Gastroesophageal sphincter (tissue), 4 donors: ENCODE results near the gene SLX9. TPM values are rescaled to one million over a fixed set of nuclear protein-coding genes. Genes with fewer than 3 reads are reported as not detected.

Experiments used
- ATAC-seq: fragments of 150-250 bp; one replicate; pipeline ENCODE4 v1.9.1; 2016; ENCODE audit warnings: mild to moderate bottlenecking, moderate library complexity
- H3K27ac ChIP-seq, 4 donors: fragments of 200-600 bp; sonication (generic) in 3 of 4; 1 replicate in 3 of 4; 2 replicates in 1 of 4; pipeline ENCODE4 v1.5.1; 2016 to 2019
- H3K27me3 ChIP-seq: fragments of 200-600 bp; sonication (generic); one replicate; pipeline ENCODE4 v1.5.1; 2019
- H3K36me3 ChIP-seq, 2 donors: fragments of 200-600 bp; sonication (generic); one replicate each; pipeline ENCODE4 v1.5.1; 2019; ENCODE audit warnings: control low read depth in 1 of 2
- H3K4me1 ChIP-seq, 3 donors: fragments of 200-600 bp; sonication (generic); 1 replicate in 2 of 3; 2 replicates in 1 of 3; pipeline ENCODE4 v1.5.1; 2016 to 2019; ENCODE audit warnings: control low read depth in 2 of 3
- H3K4me3 ChIP-seq, 2 donors: fragments of 200-600 bp; sonication (generic); one replicate each; pipeline ENCODE4 v1.5.1; 2019; ENCODE audit warnings: mild to moderate bottlenecking in 1 of 2, moderate library complexity in 1 of 2
- H3K9me3 ChIP-seq, 3 donors: fragments of 200-600 bp; sonication (generic); one replicate each; pipeline ENCODE4 v1.5.1; 2017 to 2019; ENCODE audit warnings: control low read depth in 2 of 3
- CTCF ChIP-seq, 4 experiments: fragments of 200-600 bp in 2 of 4; fragments of 450-650 bp in 2 of 4; sonication (generic) in 1 of 4; IDR thresholded peaks; one replicate each; pipeline ENCODE4 v1.5.1; 2017 to 2019; ENCODE audit warnings: antibody characterized with exemption in 4 of 4, mild to moderate bottlenecking in 2 of 4, moderate library complexity in 2 of 4
- EP300 ChIP-seq: sonication (generic); formaldehyde crosslinking; IDR thresholded peaks from one replicate; pipeline ENCODE4 v1.6.1; 2017; ENCODE audit warnings: antibody characterized with exemption, mild to moderate bottlenecking
- POLR2A ChIP-seq, 2 donors: fragments of 450-650 bp; IDR thresholded peaks; one replicate each; pipeline ENCODE4 v1.6.1; 2017; ENCODE audit warnings: antibody characterized with exemption in 2 of 2, mild to moderate bottlenecking in 2 of 2, moderate library complexity in 1 of 2
- POLR2AphosphoS5 ChIP-seq: sonication (generic); formaldehyde crosslinking; IDR thresholded peaks from one replicate; pipeline ENCODE4 v1.6.1; 2017; ENCODE audit warnings: antibody characterized with exemption
- WGBS, 2 donors: methylation state at CpG; one replicate each; pipeline ENCODE4 v1.1.5; 2018; ENCODE audit warnings: low coverage in 1 of 2; 5-methylcytosine and 5-hydroxymethylcytosine counted together
- total RNA-seq, 4 donors: library from RNA; depleted of rRNA; stranded (reverse); fragments of >200 nt; gene quantifications; one replicate each; pipeline ENCODE4 v1.1.0, GENCODE V29; 2016

SLX9 gene
- total RNA-seq, 4 donors from 2014 or later = 15.7 to 53.9 (median 36.4) TPM

GRCh38 chr21:44901391-44902074 is 38.3 kb upstream of the SLX9 start:
- Histone ChIP-seq H3K27me3 (no peaks in the 10 kb centered on the region), H3K36me3 (no peaks in the 10 kb centered on the region), H3K4me3 (no peak overlapping the region), H3K9me3 (no peaks in the 10 kb centered on the region), H3K27ac (no peak overlapping the region), H3K4me1 (no peaks in the 10 kb centered on the region)
- no peak for ATAC-seq
- 83 to 100% methylated on average over 3 to 12 of the region's 27 CpGs for WGBS, 2 donors
- TF ChIP-seq EP300 (no peak), CTCF (IDR thresholded peaks at IDR 0.05) (no peak), POLR2AphosphoS5 (no peak), POLR2A (IDR thresholded peaks at IDR 0.05) (no peak)

GRCh38 chr21:44902268-44903049 is 37.4 kb upstream of the SLX9 start:
- TF ChIP-seq POLR2AphosphoS5 (no peak), EP300 (no peak), CTCF (IDR thresholded peaks at IDR 0.05) (no peak), POLR2A (IDR thresholded peaks at IDR 0.05) (no peak)
- H3K36me3 ChIP-seq = no peaks in the 10 kb centered on the region
- 86 to 88% methylated on average over 8 to 27 of the region's 30 CpGs for WGBS, 2 donors
- H3K4me1 ChIP-seq = peaks cover 0 to 6% (median 2%) of the 10 kb centered on the region in 3 donors
- H3K4me3 ChIP-seq = no peak overlapping the region
- no peak for ATAC-seq
- no peaks in the 10 kb centered on the region for H3K27me3 ChIP-seq
- no peak overlapping the region for H3K27ac ChIP-seq
- H3K9me3 ChIP-seq = no peaks in the 10 kb centered on the region

- WGBS, 2 donors = 56 to 70% methylated on average over 2 of the region's 18 CpGs
- H3K27me3 ChIP-seq = no peaks in the 10 kb centered on the region
- no peak overlapping the region for H3K4me3 ChIP-seq
- TF ChIP-seq CTCF (IDR thresholded peaks at IDR 0.05) = no peak
- no peak for TF ChIP-seq EP300
- no peak for TF ChIP-seq POLR2AphosphoS5
- no peak for TF ChIP-seq POLR2A (IDR thresholded peaks at IDR 0.05)
- H3K4me1 ChIP-seq = peaks cover 0 to 13% (median 6%) of the 10 kb centered on the region in 3 donors
- ATAC-seq = no peak
- no peak overlapping the region for H3K27ac ChIP-seq
- H3K9me3 ChIP-seq = no peaks in the 10 kb centered on the region
- H3K36me3 ChIP-seq = no peaks in the 10 kb centered on the region
Observed at GRCh38 chr21:44903050-44903685, 36.7 kb upstream of the SLX9 start.

- ATAC-seq = no peak
- Histone ChIP-seq H3K36me3 (no peaks in the 10 kb centered on the region), H3K9me3 (no peaks in the 10 kb centered on the region), H3K4me1 (peaks cover 0 to 18% (median 6%) of the 10 kb centered on the region in 3 donors), H3K27ac (no peak overlapping the region), H3K4me3 (no peak overlapping the region), H3K27me3 (no peaks in the 10 kb centered on the region)
- 60 to 94% methylated on average over 1 to 9 of the region's 22 CpGs for WGBS, 2 donors
- TF ChIP-seq CTCF (IDR thresholded peaks at IDR 0.05) = no peak
- no peak for TF ChIP-seq POLR2A (IDR thresholded peaks at IDR 0.05)
- TF ChIP-seq POLR2AphosphoS5 = no peak
- TF ChIP-seq EP300 = no peak
Observed at GRCh38 chr21:44903689-44904088, 36.1 kb upstream of the SLX9 start.
